LNCAP (cell line): ENCODE measurements around the gene SMIM35.

Source experiments
- CTCF ChIP-seq: fragments of 450-650 bp; IDR thresholded peaks from 2 replicates; pipeline ENCODE4 v1.5.1; 2017; ENCODE audit warnings: mild to moderate bottlenecking

The SMIM35 gene

DNA sequence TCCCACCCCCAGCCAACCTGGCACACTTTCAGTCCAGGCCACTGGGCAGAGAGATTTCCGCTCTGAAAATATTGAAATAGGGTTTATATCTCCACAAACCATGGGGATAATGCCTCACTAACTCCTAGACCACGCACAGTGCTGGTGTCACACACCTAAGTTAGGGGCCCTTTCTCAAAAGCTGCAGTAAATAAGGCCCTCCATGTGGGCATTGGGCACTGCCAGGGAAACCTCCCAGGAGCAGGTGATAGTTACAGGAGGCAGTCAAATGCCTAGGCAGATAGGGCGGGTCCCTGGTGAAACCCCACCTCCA lies 103.6 kb downstream of the SMIM35 start:
- TF ChIP-seq CTCF = no peak

DNA sequence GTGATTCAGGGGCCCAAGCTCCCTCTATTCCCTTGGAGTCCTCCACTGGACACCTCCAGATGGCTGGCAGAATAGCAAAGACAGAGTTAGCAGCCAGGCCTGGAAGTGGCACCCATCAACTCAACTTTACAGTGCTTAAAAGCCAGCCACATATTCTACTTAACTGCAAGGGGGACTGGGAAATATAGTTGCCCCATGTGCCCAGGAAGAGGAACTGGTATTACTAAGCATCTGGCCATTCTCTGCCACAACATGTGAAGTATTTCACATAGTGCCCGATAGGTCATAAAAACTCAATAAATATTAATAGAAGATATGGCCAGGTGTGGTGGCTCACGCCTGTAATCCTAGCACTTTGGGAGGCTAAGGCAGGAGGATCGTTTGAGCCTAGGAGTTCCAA lies 106.0 kb downstream of the SMIM35 start:
- no peak for TF ChIP-seq CTCF

DNA sequence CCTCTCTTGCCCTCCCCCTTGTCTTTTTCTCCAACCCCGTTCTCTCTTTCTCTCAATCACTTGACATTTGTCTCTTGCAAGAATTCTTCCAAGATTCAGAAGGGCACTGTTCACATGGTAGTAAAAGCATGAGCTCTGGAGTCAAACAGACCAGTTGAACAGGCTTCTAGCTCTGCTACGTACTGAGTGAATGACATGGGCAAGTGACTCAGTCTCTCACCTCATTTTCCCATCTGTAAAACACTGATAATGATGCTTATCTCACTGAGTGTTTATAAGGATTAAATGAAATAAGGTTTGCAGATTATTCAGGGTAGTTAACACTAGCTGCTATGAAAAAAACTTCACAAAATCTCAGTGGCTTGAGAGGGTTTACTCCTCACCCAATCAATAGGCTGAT lies 106.5 kb downstream of the SMIM35 start:
- TF ChIP-seq CTCF = no peak

DNA sequence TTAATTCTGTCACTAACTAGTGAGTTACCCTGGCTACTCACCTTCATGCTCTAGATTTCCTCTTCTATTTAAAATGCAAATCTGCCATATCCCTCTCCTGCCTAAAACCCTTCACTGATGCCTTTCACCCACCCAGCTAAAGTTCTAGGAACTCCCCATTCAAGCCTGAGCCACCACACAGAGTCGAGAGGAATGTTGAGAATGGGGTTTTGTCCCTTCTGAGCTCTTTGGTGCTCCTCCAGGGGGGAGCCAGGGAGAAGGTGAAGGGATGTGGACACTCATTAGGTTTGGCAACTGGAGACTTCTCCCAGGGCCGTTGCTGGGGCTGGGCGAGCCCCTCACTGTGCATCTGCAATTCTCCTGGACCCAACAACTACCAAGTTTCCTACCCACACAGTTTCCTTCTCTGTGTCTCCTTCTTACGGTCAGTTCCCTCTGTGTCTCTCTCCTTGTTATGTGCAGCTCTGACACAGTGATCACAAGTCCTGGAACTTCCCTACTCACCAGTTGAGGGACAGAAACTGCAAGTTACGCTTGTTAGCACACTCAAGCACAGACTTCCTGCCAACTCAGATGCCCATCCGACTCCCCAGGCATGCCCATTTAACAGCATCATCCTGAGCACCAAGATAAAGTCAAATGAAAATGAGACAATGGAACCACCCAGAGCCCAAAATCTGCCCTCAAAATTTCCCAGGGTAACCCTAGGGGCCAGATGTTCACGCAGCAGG lies 107.1 kb downstream of the SMIM35 start:
- TF ChIP-seq CTCF = no peak

DNA sequence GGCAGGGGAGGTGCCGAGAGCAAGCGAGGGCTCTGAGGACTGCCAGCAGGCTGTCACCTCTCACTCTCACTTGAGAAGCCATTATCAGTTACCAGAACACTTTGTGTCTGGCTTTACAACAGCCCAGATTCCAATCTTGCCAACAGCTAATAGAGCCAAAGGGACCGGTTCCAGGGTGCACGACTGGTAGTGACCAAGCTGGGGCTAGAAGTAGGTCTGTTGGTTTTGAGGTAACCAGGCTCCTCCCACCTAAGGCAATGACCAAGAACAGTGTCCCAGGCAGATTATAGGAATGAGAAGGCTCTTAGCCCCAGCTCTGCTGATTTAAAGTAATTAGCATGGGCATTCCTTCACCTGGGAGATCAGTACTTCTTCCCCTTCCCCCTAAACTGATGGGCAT lies 107.8 kb downstream of the SMIM35 start:
- no peak for TF ChIP-seq CTCF

DNA sequence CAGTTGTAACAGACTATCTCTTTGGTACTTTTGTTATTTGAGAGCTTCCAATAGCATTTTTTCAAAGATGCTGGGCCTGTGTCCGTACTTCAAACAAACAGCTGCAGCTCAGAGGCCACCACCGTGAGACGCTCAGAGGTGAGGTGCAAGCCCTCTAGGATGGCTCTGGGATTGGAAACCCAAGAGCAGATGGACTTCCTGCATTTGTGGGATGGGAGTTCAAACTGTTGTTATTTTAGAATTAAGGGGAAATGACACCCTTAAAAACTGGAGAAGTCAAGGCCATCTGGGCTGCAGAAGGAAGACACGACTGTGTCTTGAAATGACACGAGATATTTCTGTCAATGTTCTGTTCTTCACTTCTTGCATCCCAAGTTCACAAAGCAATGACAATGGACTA lies 109.7 kb downstream of the SMIM35 start:
- TF ChIP-seq CTCF = no peak

- TF ChIP-seq CTCF = no peak
Measured at GRCh38 chr11:117976445-117976844, 110.3 kb downstream of the SMIM35 start.

DNA sequence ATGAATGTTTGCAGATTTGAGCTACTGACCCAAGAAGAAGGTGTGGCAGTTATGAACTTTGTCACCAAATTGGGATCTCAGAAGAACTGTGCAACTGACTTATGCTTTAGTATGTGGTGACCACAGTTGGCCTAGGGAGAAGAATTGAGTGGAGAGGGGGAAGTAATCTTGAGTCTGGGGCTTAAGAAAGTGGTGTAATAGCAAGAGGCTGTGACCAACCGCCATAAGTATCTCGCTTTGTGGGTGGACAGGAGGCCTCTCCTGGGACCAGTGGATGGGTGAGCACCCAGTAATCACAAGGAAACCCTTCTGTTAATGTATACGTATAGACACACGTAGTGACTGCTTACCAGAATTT lies 113.3 kb downstream of the SMIM35 start:
- TF ChIP-seq CTCF = no peak
